SIG-M5 treated with dmso at 0.1 percent for 504 hours (cell line): ENCODE data around the gene INAVA.
"Not testable (repeated sequence)": the region's sequence is repeated elsewhere in the genome, so short reads cannot be mapped to it uniquely, and the experiment has no call there.

ENCODE experiments used
- DNase-seq: peaks from one replicate; lab custom pipeline; 2025; ENCODE audit not compliant: unreplicated experiment; lab: John Stamatoyannopoulos, UW

The INAVA gene

DNA sequence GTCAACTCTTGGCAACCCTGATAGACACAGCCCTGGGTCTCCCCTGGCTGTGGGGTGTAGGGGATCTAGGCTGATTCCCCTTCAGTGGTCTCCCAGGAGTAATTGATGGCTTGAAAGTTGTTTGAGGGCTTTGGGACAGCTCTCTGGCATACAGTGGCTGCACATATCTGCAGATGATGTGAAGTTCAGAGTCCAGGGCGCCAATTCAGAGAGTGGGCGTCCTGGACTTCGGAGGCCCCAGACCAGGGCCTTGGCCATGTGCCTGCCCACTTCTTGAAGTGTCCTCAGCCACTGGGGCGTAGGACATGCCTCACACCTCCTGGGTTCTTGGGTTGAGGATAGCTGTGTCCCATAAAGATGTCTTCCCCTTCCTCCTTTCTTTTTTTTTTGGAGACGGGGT, 2.6 kb downstream of the INAVA start:
- no peak for DNase-seq

DNA sequence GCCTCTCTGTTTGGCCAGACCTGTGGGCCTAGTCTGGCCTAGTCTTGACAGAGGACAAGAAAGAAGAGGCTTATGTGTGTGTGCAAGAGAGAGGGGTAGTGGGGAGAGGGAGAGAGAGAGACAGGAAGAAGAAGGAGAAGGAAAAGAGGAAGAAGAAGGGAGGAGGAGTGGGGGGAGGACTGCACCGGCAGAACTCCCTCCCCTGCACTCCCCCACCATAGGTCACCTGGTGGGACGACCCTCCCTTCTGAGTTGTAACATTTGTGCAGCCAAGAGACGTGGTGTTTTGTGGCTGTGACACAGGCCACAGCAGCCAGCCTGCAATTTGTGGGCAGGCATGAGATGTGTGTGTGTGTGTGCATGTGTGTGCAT, 4.3 kb downstream of the INAVA start:
- DNase-seq = peak; percentile 57

DNA sequence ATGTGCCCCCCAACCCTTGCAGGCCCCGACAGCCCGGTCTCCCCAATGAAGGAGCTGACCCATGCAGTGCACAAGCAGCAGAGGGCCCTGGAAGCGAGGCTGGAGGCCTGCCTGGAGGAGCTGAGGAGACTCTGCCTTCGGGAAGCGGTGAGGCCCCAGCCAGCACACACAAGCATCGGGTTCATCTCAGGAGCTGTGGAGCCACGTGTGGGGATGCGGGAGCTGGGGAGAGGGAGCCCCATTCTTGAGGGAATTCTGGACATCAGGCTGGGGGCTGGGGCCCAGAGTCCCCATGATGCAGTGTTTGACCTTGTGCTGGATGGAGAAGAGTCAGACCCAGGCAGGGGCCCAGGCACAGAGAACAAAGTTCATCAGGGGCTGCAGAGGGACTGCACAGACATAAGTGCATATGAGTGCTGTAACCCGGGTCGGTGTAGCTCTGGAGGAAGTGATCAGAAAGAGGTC, 4.8 kb downstream of the INAVA start:
- DNase-seq = no peak

DNA sequence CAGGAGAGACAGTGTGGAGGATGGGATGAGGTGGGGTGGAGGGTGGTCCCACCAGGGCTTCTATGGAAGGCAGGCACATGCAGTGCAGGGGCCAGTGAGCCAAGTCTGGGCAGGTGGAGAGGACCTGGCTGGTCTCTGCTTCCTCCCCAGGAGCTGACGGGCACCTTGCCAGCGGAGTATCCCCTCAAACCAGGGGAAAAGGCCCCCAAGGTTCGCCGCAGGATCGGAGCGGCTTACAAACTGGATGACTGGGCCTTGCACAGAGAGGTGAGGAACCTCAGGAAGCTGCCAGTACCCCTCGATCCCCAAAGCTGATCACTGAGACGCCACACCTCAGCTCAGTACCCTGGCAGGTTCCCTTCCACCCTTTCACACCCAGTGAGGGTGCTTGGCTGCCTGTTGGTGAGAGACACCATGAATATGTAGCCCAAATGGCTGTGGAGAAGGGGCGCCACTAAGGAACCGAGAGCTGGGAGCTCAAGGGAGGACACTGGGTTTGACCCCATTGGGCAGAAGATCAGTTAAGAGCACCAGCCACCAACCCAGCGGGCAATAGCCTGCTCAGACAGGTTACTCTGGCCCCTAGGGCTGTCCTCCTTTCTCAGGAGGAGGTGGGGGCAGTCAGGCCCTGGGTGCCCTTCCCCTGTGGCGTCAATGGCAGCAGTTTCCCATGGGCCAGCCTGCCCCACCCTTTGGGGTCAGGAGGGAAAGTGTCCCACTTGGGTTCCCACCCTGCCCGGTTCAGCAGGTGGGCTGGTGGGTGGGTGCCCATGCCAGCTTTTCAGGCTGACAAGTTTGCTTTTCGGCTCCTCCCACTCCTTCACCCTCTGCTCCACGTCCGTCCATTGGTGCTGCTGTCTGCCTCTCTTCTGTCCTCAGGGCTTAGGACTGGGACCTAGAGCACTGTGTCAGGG, 5.5 kb downstream of the INAVA start:
- no peak for DNase-seq

DNA sequence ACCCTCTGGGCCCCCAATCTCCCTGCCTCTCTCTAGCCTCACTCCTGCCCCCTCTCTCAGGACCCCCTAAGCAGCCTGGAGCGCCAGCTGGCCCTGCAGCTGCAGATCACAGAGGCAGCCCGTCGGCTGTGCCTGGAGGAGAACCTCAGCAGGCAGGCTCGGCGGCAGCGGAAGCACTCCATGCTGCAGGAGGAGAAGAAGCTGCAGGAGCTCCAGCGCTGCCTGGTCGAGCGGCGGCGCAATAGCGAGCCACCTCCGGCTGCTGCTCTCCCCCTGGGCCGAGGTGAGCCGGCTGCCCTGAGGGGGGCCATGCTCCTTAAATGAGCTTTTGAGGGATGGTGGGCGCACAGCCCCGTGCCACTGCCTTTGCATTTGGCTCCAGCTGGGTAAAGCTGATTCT, 6.2 kb downstream of the INAVA start:
- DNase-seq = no peak

DNA sequence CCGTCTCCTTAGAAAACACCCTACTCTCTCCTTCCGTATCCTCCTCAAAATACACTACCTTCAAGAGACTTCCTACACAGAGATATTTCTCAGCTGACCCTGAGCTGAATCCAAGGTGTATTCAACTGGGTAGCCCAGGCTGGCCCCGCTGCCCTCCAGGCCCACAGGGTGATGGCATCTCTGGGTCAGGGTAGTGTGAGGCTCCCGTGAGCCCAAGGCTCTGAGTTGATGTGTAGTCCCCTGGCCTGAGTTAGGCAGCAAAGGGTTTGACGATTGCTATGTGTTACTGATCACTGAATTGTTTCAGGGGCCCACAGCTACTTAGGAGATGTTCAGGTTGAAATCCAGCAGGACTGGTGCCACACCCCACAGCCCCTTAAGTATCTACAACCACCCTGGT, 6.7 kb downstream of the INAVA start:
- no peak for DNase-seq

DNA sequence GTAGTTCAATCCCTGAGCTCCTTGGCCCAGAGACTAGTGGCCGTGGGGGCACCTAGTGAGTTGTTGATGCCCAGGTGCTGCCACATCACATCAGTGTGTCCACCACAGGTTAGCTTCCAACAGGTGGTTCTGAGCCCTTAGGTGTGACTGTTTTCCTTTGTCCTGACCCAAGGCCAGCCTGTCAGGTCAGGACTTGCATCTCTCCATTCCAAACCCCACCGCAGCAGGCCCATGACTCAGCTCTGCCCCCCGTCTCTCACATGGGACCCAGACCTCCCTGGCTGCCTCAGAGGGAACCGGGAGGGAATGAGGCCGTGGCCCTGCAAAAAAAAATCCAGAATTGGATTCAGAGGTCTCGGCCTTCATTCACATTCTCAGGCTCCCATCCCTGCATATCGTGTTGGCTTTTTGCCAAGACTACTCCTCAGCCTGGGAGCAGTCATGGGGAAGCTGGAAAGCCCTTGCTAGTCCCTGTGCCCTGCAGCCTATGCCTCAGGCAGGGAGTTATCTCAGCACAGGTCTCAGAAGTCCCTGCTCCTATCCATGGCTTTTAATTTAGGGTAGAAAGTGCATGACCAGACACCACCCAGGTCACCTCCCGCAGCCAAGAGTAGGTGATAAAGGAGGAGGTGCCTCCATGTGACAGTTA, 7.2 kb downstream of the INAVA start:
- no peak for DNase-seq

DNA sequence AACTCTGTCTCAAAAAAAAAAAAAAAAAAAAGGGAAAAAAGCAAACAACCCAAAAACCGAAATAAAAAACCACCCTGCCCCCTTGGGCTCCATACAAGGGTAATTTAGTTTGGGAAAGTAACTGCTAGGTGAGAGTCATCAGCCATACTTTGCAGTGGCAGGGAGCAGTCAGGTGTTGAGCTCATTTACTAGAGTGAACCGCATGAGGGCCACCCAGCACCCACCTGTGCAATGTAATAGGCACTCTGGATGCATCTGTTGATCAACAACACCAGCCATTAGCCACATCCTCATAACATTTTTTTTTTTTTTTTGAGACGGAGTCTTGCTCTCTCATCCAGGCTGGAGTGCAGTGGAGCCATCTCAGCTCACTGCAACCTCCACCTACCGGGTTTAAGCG, 9.1 kb downstream of the INAVA start:
- DNase-seq = no peak

DNA sequence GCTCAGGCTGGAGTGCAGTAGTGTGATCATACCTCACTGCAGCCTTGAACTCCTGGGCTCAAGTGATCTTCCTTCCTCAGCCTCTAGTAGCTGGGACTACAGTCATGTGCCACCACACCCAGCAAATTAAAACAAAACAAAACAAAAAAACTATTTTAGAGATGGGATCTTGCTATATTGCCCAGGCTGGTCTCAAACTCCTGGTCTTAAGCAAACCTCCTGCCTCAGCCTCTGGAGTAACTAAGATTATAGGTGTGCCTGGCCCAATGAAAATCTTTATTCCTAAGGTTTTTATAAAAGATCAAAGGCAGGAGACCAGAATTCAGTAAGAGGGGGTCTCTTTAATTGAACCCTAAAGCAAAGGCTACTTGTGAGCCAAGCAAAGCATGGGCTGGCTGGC, 10.1 kb downstream of the INAVA start:
- DNase-seq = no peak

DNA sequence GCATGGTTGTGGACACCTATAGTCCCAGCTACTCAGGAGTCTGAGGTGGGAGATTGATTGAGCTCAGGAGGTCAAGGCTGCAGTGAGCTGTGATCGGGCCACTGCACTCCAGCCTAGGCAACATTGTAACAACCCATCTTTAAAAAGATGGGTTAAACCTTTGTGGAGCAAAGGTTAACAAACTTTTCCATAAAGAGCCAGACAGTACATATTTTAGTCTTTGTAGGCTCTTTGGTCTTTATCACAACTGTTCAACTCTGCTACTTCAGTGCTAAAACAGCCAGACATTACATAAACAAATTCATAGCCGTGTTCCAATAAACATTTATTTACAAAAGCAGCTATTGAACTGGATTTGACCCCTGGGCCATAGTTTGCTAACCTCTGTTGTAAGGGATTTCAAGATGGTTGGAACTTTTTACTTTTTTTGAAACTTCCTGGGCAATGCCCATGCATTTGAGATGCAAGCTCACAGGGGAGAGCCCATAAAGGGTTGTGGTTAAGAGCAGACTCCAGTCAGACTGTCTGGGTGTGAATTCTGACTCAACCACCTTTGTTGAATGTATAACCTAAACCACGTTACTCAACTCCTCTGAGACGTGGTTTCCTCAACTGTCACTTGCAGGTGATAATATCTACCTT, 10.8 kb downstream of the INAVA start:
- DNase-seq = peak; percentile 80

DNA sequence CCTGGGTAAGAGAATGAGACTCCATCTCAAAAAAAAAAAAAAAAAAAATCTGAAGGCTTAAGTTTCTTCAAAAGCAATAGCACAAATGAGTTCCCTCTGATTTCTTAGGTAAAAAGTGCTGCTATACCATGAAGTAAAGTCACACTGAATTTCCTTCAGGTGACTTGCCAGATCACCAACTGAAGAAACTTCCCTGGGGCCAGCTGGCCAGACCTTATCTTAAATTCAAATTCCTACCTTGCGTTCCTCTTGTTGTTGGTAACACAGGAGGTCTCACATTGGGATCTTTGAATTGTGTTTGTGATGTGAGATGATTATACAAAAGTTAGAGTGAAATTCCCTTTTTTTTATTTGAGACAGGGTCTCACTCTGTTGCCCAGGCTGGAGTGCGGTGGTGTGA, 11.8 kb downstream of the INAVA start:
- DNase-seq = no peak

DNA sequence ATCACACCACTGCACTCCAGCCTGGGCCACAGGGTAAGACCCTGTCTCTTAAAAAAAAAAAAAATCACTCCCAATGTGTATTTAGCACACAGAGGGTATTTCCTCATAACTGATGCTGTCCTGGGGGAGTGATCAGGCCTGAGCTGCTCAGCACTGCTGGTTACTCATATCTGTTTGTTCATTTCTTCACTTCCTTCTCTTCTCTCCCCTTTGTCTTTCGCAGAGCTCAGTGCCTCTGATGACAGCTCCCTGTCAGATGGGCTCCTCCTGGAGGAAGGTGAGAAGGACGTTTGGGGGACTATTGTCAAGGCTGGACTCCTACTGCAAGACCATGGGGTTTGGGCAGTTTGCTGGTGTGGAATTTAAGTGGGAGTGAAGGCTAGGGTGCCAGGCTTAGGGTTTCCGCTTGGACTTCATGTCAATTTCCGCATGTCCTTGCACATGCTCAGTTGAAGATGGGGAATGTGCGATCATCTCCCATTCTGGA, 13.0 kb downstream of the INAVA start:
- peak; percentile 98 for DNase-seq

DNA sequence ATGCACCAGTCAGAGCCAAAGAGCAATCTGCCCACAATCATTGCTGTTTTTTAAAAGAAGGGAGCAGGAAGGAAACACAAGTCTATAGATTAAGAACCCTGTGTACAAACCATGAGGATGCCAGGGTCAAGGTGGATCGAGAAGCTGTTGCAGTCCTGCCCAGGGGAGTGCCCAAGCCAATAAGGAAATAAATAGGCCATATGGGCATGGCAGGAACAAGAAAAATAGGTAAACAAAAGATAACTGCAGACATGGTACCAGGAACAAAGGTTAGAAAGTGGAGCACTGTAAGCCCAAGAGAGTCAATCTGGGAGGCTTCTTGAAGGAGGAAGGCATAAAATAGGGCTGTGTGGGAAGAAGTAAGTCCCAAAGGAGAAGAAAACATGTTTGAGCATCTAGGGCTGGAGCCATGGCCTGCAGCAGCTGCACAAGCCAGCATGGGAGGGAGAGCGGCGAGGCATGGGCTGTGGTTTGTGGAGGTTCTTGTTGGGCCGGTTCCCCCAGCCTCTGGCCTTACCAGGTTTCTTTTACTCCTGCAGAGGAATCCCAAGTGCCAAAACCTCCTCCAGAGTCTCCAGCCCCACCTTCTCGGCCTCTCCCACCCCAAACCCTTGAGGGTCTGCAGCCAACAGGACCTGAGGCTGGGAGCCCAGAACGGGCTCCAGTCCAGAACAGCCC, 13.6 kb downstream of the INAVA start:
- peak; percentile 32 for DNase-seq

DNA sequence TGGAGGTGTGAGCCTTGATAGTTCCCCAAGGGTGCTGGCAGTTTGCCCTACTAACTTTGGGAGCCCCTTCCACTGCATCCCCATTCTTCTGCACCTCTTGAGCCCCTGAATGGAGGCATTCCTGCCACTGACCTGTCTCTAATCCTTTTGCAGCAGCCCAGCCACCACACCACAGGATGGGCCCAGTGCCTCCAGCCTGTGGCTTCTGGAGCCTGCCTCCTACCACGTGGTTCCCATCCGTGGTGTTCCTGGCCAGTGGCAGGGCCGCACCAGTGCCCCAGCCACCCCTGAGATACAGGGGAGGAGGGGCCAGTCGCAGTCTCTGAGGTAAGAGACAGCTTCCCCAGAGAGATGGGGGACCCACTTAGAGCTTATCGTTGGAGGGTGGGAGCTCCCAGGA, 14.4 kb downstream of the INAVA start:
- DNase-seq = no peak

DNA sequence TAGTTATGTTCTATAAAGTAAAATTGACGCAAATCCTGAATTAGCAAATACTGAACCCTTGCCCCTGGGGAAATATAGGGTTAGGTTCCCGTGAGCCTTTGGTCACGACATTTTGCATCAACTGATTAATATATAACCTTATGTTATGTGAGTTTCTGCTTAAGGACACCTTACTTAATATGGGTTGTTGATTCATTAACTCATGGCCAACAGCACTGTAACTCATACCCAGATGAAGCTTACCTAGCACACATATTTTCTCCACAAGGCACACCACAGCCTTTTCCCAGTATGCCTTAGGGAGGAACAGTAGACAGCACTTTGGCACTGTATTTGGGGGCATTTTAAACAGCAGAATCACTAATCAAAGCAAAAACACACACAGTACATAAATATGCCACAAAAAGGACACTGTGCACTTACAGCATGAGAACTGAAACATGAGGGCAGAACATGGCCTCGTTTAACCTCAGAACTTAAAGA, 15.1 kb downstream of the INAVA start:
- DNase-seq = no peak

DNA sequence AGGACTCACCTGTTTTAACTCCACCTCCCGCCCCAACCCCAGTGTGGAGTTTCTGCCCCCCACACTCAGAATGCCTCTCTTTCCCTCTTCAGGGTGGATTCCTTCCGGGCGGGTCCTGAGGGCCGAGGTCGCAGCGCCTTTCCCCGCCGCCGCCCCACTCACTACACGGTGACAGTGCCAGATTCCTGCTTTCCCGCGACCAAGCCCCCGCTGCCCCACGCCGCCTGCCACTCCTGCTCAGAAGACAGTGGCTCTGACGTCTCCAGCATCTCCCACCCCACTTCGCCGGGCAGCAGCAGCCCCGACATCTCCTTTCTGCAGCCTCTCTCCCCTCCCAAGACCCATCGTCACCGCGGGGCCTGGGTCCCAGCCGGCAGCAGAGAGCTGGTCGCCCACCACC, 16.7 kb downstream of the INAVA start:
- no peak for DNase-seq

DNA sequence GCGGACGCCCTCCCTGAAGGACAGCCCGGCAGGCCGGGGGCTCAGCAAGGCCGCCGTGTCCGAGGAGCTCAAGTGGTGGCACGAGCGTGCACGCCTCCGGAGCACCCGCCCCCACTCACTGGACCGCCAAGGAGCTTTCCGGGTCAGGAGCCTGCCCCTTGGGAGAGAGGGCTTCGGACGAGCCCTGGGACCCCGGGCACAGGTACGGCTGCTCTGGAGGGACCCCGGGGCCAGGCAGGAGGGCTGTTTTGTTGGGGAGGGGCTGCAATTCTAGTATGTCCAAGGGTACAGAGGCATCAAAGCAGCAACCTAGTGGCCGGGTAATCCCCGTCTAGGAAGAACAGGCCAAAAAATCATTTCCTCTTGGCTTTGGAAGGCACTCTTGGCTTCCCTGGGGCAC, 17.2 kb downstream of the INAVA start:
- DNase-seq = not testable (repeated sequence)

DNA sequence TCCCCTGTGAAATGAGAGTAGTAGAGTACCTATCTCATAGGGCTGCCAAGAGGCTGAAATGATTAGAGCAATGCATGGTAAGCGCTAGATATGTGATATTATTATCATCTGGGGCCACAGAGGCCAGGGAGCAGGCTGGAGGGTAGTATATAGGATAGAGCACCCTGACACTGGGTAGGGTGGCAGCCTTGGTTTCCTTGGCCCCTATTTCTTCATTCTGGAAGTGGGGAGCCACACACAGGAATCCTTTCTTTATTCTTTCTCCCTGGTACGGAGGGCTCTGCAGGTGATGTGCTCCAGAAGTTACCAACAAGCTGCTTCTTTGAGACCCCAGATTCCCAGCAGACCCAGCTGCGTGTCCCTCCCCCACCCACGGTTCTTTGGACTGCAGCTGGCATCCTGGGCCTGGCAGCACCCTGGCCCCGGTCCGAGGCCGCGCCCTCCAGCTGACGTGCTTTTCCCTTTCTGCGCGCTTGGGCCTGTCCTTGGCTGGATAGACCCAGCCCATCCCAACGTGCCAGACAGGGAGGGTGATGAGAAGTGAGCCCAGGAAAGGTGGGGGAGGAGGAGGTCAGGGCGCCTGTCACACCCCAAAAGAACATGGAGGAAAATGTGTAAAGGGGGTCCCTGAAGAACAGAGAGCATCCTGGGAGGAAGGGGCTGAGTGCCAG, 18.2 kb downstream of the INAVA start:
- DNase-seq = no peak

DNA sequence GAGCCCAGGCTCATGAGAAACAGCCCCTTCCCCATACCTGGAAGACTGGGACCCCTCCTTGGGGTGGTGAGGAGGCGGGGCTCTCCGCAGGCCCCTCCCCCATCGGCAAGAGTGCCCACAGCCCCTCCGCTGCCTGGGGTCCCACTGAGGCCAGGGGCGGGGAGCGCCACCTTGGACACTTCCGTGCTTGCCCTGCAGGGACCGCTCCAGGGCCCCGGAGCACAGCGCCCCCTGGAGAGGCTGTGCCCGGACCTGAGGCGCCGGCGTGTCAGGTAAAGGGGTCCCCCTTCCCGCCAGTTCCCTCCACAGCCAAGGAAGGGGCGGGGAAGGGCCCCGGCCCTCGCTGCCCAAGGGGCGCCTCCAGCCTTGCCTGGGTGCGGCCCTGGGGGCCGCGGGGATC, 21.5 kb downstream of the INAVA start:
- no peak for DNase-seq

DNA sequence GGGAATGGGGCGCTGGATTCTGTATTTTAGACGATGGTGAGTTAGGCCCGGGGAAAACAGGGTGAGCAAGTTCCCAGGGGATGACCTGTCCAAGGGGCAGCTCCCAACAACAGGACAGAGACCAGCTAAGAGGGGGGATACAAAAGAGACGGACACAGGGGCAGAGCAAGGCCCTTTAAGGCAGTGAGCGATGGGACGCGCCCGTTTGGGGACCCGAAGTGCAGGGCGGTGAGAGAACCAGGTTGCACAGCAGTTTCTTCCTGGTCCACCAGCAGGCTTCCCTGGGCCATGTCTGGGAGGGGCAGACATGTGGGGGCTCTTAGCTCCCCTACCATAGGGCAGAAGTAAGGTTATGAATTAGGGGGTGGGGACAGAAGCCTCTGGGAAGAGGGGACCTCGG, 22.0 kb downstream of the INAVA start:
- no peak for DNase-seq
